ENCODE results near the gene PZP.

GRCh38 chr12:9127936-9128663, 80.1 kb downstream of the PZP start:
- TF ChIP-seq CTCF (IDR thresholded peaks at IDR 0.05; ENCODE audit: poor library complexity, severe bottlenecking) (no peak), EP300 (conservative IDR thresholded peaks at IDR 0.05; ENCODE audit: poor library complexity, severe bottlenecking) (no peak), POLR2AphosphoS5 (IDR thresholded peaks at IDR 0.05) (no peak)
